Midbrain (tissue), 1 donor: Measurements from ENCODE around the gene PDX1.

Source experiments
- DNase-seq: peaks from one replicate; lab custom pipeline; 2025; lab: John Stamatoyannopoulos, UW

PDX1 gene

GRCh38 chr13:27922883-27923612 lies 3.2 kb downstream of the PDX1 start:
- DNase-seq: no peak

- DNase-seq: no peak
Measured at GRCh38 chr13:27923794-27924528, 4.2 kb downstream of the PDX1 start.

GRCh38 chr13:27924529-27925141 lies 4.8 kb downstream of the PDX1 start:
- no peak for DNase-seq

GRCh38 chr13:27925220-27925991 lies 5.6 kb downstream of the PDX1 start:
- DNase-seq: no peak

GRCh38 chr13:27926644-27927434 lies 7.0 kb downstream of the PDX1 start:
- no peak for DNase-seq

- DNase-seq: no peak
Measured at GRCh38 chr13:27927444-27928352, 7.9 kb downstream of the PDX1 start.

GRCh38 chr13:27928353-27928804 lies 8.6 kb downstream of the PDX1 start:
- DNase-seq: no peak

GRCh38 chr13:27928805-27929753 lies 9.3 kb downstream of the PDX1 start:
- no peak for DNase-seq

- DNase-seq: no peak
Measured at GRCh38 chr13:27929868-27930267, 10.1 kb downstream of the PDX1 start.

GRCh38 chr13:27933118-27933517 lies 13.3 kb downstream of the PDX1 start:
- no peak for DNase-seq

- no peak for DNase-seq
Measured at GRCh38 chr13:27933580-27934328, 14.0 kb downstream of the PDX1 start.

- no peak for DNase-seq
Measured at GRCh38 chr13:27942972-27943371, 23.2 kb downstream of the PDX1 start.

GRCh38 chr13:27952876-27953675 lies 33.3 kb downstream of the PDX1 start:
- no peak for DNase-seq

- peak; percentile 44 for DNase-seq
Measured at GRCh38 chr13:27953676-27954405, 34.0 kb downstream of the PDX1 start.

- no peak for DNase-seq
Measured at GRCh38 chr13:27954406-27954851, 34.6 kb downstream of the PDX1 start.

GRCh38 chr13:27955014-27955591 lies 35.3 kb downstream of the PDX1 start:
- DNase-seq: no peak
